Suprapubic skin (tissue), 4 donors: ENCODE data around the gene NPRL2. TPM values are rescaled to one million over a fixed set of nuclear protein-coding genes. Genes with fewer than 3 reads are reported as not detected.

ENCODE experiments used
- DNase-seq, 2 donors: peaks; one replicate each; pipeline ENCODE4 v3.0.0-alpha.2; 2019; ENCODE audit warnings: low spot score in 2 of 2
- H3K27ac ChIP-seq: fragments of 200-600 bp; sonication (generic); one replicate; pipeline ENCODE4 v1.5.1; 2019
- H3K27me3 ChIP-seq: fragments of 200-600 bp; sonication (generic); one replicate; pipeline ENCODE4 v1.5.1; 2019
- H3K36me3 ChIP-seq: fragments of 200-600 bp; sonication (generic); one replicate; pipeline ENCODE4 v1.5.1; 2019
- H3K4me1 ChIP-seq: fragments of 200-600 bp; sonication (generic); one replicate; pipeline ENCODE4 v1.5.1; 2019
- H3K4me3 ChIP-seq: fragments of 200-600 bp; sonication (generic); one replicate; pipeline ENCODE4 v1.5.1; 2019; ENCODE audit warnings: mild to moderate bottlenecking
- H3K9me3 ChIP-seq: fragments of 200-600 bp; sonication (generic); one replicate; pipeline ENCODE4 v1.5.1; 2019
- CTCF ChIP-seq, 2 donors: fragments of 200-600 bp in 1 of 2; fragments of 450-650 bp in 1 of 2; sonication (generic) in 1 of 2; IDR thresholded peaks; one replicate each; pipeline ENCODE4 v1.5.1; 2016 to 2019; ENCODE audit warnings: antibody characterized with exemption in 2 of 2, mild to moderate bottlenecking in 1 of 2, moderate library complexity in 1 of 2
- EP300 ChIP-seq: sonication (generic); formaldehyde crosslinking; IDR thresholded peaks from one replicate; pipeline ENCODE4 v1.6.1; 2017; ENCODE audit warnings: antibody characterized with exemption
- POLR2A ChIP-seq, 2 donors: fragments of 450-650 bp; IDR thresholded peaks; one replicate each; pipeline ENCODE4 v1.6.1; 2017; ENCODE audit warnings: antibody characterized with exemption in 2 of 2, mild to moderate bottlenecking in 2 of 2, moderate library complexity in 2 of 2
- POLR2AphosphoS5 ChIP-seq, 3 donors: sonication (generic); formaldehyde crosslinking; IDR thresholded peaks; one replicate each; pipeline ENCODE4 v1.6.1; 2017; ENCODE audit warnings: antibody characterized with exemption in 3 of 3
- WGBS: methylation state at CpG from one replicate; pipeline ENCODE4 v1.1.5; 2018; 5-methylcytosine and 5-hydroxymethylcytosine counted together
- total RNA-seq, 4 donors: library from RNA; depleted of rRNA; stranded (reverse); fragments of >200 nt; gene quantifications; one replicate each; pipeline ENCODE4 v1.1.0, GENCODE V29; 2016

The NPRL2 gene
- total RNA-seq, 4 donors from 2014 or later: 16.5 to 35.6 (median 26.0) TPM

- Histone ChIP-seq H3K27me3 (no peaks in the 10 kb centered on the region), H3K4me3 (no peak overlapping the region), H3K4me1 (peaks cover 6% of the 10 kb centered on the region), H3K27ac (no peak overlapping the region), H3K9me3 (no peaks in the 10 kb centered on the region), H3K36me3 (no peaks in the 10 kb centered on the region)
- no peak for TF ChIP-seq POLR2AphosphoS5 (IDR thresholded peaks at IDR 0.05)
- TF ChIP-seq POLR2A (IDR thresholded peaks at IDR 0.05): no peak
- no peak for TF ChIP-seq CTCF (IDR thresholded peaks at IDR 0.05)
- no peak for TF ChIP-seq EP300
- 90% methylated on average over 17 of the region's 17 CpGs for WGBS
- no peak for DNase-seq
Observed at GRCh38 chr3:50378757-50379156, 28.2 kb upstream of the NPRL2 start.

- Histone ChIP-seq H3K36me3 (no peaks in the 10 kb centered on the region), H3K27ac (no peak overlapping the region), H3K4me3 (no peak overlapping the region), H3K9me3 (no peaks in the 10 kb centered on the region), H3K4me1 (peaks cover 3% of the 10 kb centered on the region), H3K27me3 (no peaks in the 10 kb centered on the region)
- DNase-seq: no peak
- no peak for TF ChIP-seq POLR2AphosphoS5 (IDR thresholded peaks at IDR 0.05)
- no peak for TF ChIP-seq POLR2A (IDR thresholded peaks at IDR 0.05)
- no peak for TF ChIP-seq CTCF (IDR thresholded peaks at IDR 0.05)
- no peak for TF ChIP-seq EP300
- 77% methylated on average over 6 of the region's 6 CpGs for WGBS
Observed at GRCh38 chr3:50378024-50378423, 27.4 kb upstream of the NPRL2 start.

GRCh38 chr3:50375258-50375931 is 24.8 kb upstream of the NPRL2 start:
- Histone ChIP-seq H3K36me3 (no peaks in the 10 kb centered on the region), H3K4me1 (peaks cover 8% of the 10 kb centered on the region), H3K9me3 (no peaks in the 10 kb centered on the region), H3K4me3 (no peak overlapping the region), H3K27ac (no peak overlapping the region), H3K27me3 (peaks cover 4% of the 10 kb centered on the region)
- DNase-seq: no peak
- TF ChIP-seq POLR2AphosphoS5 (IDR thresholded peaks at IDR 0.05) (no peak), EP300 (no peak), CTCF (IDR thresholded peaks at IDR 0.05) (no peak), POLR2A (IDR thresholded peaks at IDR 0.05) (no peak)
- WGBS: 75% methylated on average over 5 of the region's 7 CpGs

- WGBS: 79% methylated on average over 17 of the region's 22 CpGs
- Histone ChIP-seq H3K36me3 (no peaks in the 10 kb centered on the region), H3K27me3 (peaks cover 4% of the 10 kb centered on the region), H3K27ac (no peak overlapping the region), H3K4me3 (no peak overlapping the region), H3K4me1 (peaks cover 8% of the 10 kb centered on the region), H3K9me3 (no peaks in the 10 kb centered on the region)
- TF ChIP-seq EP300: no peak
- no peak for TF ChIP-seq POLR2AphosphoS5 (IDR thresholded peaks at IDR 0.05)
- TF ChIP-seq CTCF (IDR thresholded peaks at IDR 0.05): no peak
- no peak for TF ChIP-seq POLR2A (IDR thresholded peaks at IDR 0.05)
- DNase-seq: no peak
Observed at GRCh38 chr3:50374363-50375257, 24.0 kb upstream of the NPRL2 start.
